ENCODE results near the gene CACNA2D1.

CACNA2D1 gene

GRCh38 chr7:81934596-81935301 lies 508.8 kb downstream of the CACNA2D1 start:
- H3K9ac ChIP-seq, result no peak overlapping the region
- H3K27me3 ChIP-seq, result no peaks in the 10 kb centered on the region
- no peaks in the 10 kb centered on the region for H3K36me3 ChIP-seq
- H4K20me1 ChIP-seq, result no peaks in the 10 kb centered on the region
- no peak for TF ChIP-seq Cebpa-rat (IDR thresholded peaks at IDR 0.05)
- H3K9me3 ChIP-seq, result no peaks in the 10 kb centered on the region
- H3K4me2 ChIP-seq, result no peak overlapping the region
- H3K4me1 ChIP-seq, result no peaks in the 10 kb centered on the region
- no peak overlapping the region for H3K4me3 ChIP-seq
- H3K27ac ChIP-seq, result no peak overlapping the region

GRCh38 chr7:81932936-81933335 lies 510.6 kb downstream of the CACNA2D1 start:
- no peaks in the 10 kb centered on the region for H4K20me1 ChIP-seq
- H3K27ac ChIP-seq, result no peak overlapping the region
- H3K9ac ChIP-seq, result no peak overlapping the region
- H3K27me3 ChIP-seq, result no peaks in the 10 kb centered on the region
- no peaks in the 10 kb centered on the region for H3K4me1 ChIP-seq
- no peak overlapping the region for H3K4me3 ChIP-seq
- no peak for TF ChIP-seq Cebpa-rat (IDR thresholded peaks at IDR 0.05)
- H3K36me3 ChIP-seq, result no peaks in the 10 kb centered on the region
- H3K4me2 ChIP-seq, result no peak overlapping the region
- H3K9me3 ChIP-seq, result no peaks in the 10 kb centered on the region

GRCh38 chr7:81929386-81929785 lies 514.2 kb downstream of the CACNA2D1 start:
- H3K36me3 ChIP-seq, result no peaks in the 10 kb centered on the region
- H3K9ac ChIP-seq, result no peak overlapping the region
- H3K4me1 ChIP-seq, result no peaks in the 10 kb centered on the region
- H3K27ac ChIP-seq, result no peak overlapping the region
- H3K4me2 ChIP-seq, result no peak overlapping the region
- TF ChIP-seq Cebpa-rat (IDR thresholded peaks at IDR 0.05), result no peak
- no peaks in the 10 kb centered on the region for H4K20me1 ChIP-seq
- H3K27me3 ChIP-seq, result no peaks in the 10 kb centered on the region
- no peak overlapping the region for H3K4me3 ChIP-seq
- H3K9me3 ChIP-seq, result no peaks in the 10 kb centered on the region

- Histone ChIP-seq H3K27me3 (no peaks in the 10 kb centered on the region), H4K20me1 (no peaks in the 10 kb centered on the region), H3K4me3 (no peak overlapping the region), H3K9ac (no peak overlapping the region), H3K36me3 (no peaks in the 10 kb centered on the region), H3K9me3 (no peaks in the 10 kb centered on the region), H3K27ac (no peak overlapping the region), H3K4me1 (no peaks in the 10 kb centered on the region), H3K4me2 (no peak overlapping the region)
- TF ChIP-seq Cebpa-rat (IDR thresholded peaks at IDR 0.05), result no peak
Observed at GRCh38 chr7:81926154-81926553, 517.4 kb downstream of the CACNA2D1 start.

- Histone ChIP-seq H3K27ac (no peak overlapping the region), H3K4me2 (no peak overlapping the region), H3K27me3 (no peaks in the 10 kb centered on the region), H3K4me1 (no peaks in the 10 kb centered on the region), H3K9me3 (peaks cover 4% of the 10 kb centered on the region), H3K9ac (no peak overlapping the region), H3K36me3 (no peaks in the 10 kb centered on the region), H3K4me3 (no peak overlapping the region), H4K20me1 (no peaks in the 10 kb centered on the region)
- no peak for TF ChIP-seq Cebpa-rat (IDR thresholded peaks at IDR 0.05)
Observed at GRCh38 chr7:81925530-81925929, 518.0 kb downstream of the CACNA2D1 start.

GRCh38 chr7:81924494-81924893 lies 519.1 kb downstream of the CACNA2D1 start:
- Histone ChIP-seq H3K36me3 (peaks cover 7% of the 10 kb centered on the region; the same call in 1 of the 2 replicates), H3K4me2 (no peak overlapping the region), H3K27ac (no peak overlapping the region), H4K20me1 (no peaks in the 10 kb centered on the region), H3K4me3 (no peak overlapping the region), H3K9ac (no peak overlapping the region), H3K27me3 (no peaks in the 10 kb centered on the region), H3K9me3 (peaks cover 14% of the 10 kb centered on the region), H3K4me1 (no peaks in the 10 kb centered on the region)
- TF ChIP-seq Cebpa-rat (IDR thresholded peaks at IDR 0.05), result no peak

- H3K4me2 ChIP-seq, result no peak overlapping the region
- H3K9me3 ChIP-seq, result peaks cover 23% of the 10 kb centered on the region
- no peak for TF ChIP-seq Cebpa-rat (IDR thresholded peaks at IDR 0.05)
- no peaks in the 10 kb centered on the region for H4K20me1 ChIP-seq
- H3K36me3 ChIP-seq, result peaks cover 8% of the 10 kb centered on the region; the same call in 1 of the 2 replicates
- H3K27me3 ChIP-seq, result no peaks in the 10 kb centered on the region
- no peaks in the 10 kb centered on the region for H3K4me1 ChIP-seq
- no peak overlapping the region for H3K27ac ChIP-seq
- no peak overlapping the region for H3K9ac ChIP-seq
- H3K4me3 ChIP-seq, result no peak overlapping the region
Observed at GRCh38 chr7:81919494-81919893, 524.1 kb downstream of the CACNA2D1 start.

GRCh38 chr7:81908220-81908619 lies 535.4 kb downstream of the CACNA2D1 start:
- Histone ChIP-seq H3K9me3 (peaks cover 32% of the 10 kb centered on the region), H3K4me2 (no peak overlapping the region)
- TF ChIP-seq Cebpa-rat (IDR thresholded peaks at IDR 0.05), result no peak

GRCh38 chr7:81903115-81903514 lies 540.5 kb downstream of the CACNA2D1 start:
- H3K4me2 ChIP-seq, result no peak overlapping the region
- no peak overlapping the region for H3K27ac ChIP-seq
- H3K9me3 ChIP-seq, result peaks cover 44% of the 10 kb centered on the region
- no peaks in the 10 kb centered on the region for H3K4me1 ChIP-seq
- no peak overlapping the region for H3K4me3 ChIP-seq
- H3K36me3 ChIP-seq, result no peaks in the 10 kb centered on the region
- TF ChIP-seq Cebpa-rat (IDR thresholded peaks at IDR 0.05), result no peak
- H4K20me1 ChIP-seq, result no peaks in the 10 kb centered on the region
- H3K9ac ChIP-seq, result no peak overlapping the region
- no peaks in the 10 kb centered on the region for H3K27me3 ChIP-seq

More at GRCh38 chr7:81908220-81908619, 535.4 kb downstream of the CACNA2D1 start:
- H3K36me3 ChIP-seq, result no peaks in the 10 kb centered on the region
- H3K27ac ChIP-seq, result no peak overlapping the region
- H4K20me1 ChIP-seq, result no peaks in the 10 kb centered on the region
- no peaks in the 10 kb centered on the region for H3K4me1 ChIP-seq
- no peak overlapping the region for H3K9ac ChIP-seq
- no peak overlapping the region for H3K4me3 ChIP-seq
- H3K27me3 ChIP-seq, result no peaks in the 10 kb centered on the region

- H3K4me2 ChIP-seq, result no peak overlapping the region
- H3K27ac ChIP-seq, result no peak overlapping the region
- no peaks in the 10 kb centered on the region for H3K36me3 ChIP-seq
- no peaks in the 10 kb centered on the region for H4K20me1 ChIP-seq
- H3K9me3 ChIP-seq, result peaks cover 45% of the 10 kb centered on the region
- no peaks in the 10 kb centered on the region for H3K27me3 ChIP-seq
- TF ChIP-seq Cebpa-rat (IDR thresholded peaks at IDR 0.05), result no peak
- no peak overlapping the region for H3K4me3 ChIP-seq
- H3K9ac ChIP-seq, result no peak overlapping the region
- H3K4me1 ChIP-seq, result no peaks in the 10 kb centered on the region
Observed at GRCh38 chr7:81902536-81902935, 541.0 kb downstream of the CACNA2D1 start.

Data from BLaER1 (cell line).